ENCODE data around the gene DNAAF1. TPM values are rescaled to one million over a fixed set of nuclear protein-coding genes. Genes with fewer than 3 reads are reported as not detected.
"Not testable (repeated sequence)": the region's sequence is repeated elsewhere in the genome, so short reads cannot be mapped to it uniquely, and the experiment has no call there.

Gene DNAAF1
- total RNA-seq, 3 donors from 2014 or later: 1.2 to 9.5 TPM; not detected in 1

DNA sequence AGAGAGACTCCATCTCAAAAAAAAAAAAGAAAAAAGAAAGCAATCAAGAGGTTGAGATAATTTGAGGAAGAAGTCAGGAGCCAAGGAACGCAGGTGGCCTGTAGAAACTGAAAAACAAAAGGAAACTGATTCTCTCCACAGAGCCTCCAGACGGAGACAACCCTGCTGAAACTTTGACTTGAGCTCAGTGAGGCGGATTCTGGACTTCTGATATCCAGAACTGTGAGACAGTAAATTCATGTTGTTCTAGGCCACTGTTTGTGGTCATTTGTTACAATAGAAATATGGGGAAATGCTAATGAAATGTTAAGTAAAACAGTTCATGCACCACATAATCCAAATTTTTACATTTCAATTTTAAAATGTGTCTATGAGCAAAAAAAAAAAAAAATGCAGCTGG lies 33.6 kb upstream of the DNAAF1 start:
- Histone ChIP-seq H3K4me1 (no peaks in the 10 kb centered on the region), H3K27ac (no peak overlapping the region), H3K27me3 (no peaks in the 10 kb centered on the region), H3K4me3 (no peak overlapping the region), H3K9me3 (no peaks in the 10 kb centered on the region), H3K36me3 (no peaks in the 10 kb centered on the region)
- TF ChIP-seq, protein P1, sequence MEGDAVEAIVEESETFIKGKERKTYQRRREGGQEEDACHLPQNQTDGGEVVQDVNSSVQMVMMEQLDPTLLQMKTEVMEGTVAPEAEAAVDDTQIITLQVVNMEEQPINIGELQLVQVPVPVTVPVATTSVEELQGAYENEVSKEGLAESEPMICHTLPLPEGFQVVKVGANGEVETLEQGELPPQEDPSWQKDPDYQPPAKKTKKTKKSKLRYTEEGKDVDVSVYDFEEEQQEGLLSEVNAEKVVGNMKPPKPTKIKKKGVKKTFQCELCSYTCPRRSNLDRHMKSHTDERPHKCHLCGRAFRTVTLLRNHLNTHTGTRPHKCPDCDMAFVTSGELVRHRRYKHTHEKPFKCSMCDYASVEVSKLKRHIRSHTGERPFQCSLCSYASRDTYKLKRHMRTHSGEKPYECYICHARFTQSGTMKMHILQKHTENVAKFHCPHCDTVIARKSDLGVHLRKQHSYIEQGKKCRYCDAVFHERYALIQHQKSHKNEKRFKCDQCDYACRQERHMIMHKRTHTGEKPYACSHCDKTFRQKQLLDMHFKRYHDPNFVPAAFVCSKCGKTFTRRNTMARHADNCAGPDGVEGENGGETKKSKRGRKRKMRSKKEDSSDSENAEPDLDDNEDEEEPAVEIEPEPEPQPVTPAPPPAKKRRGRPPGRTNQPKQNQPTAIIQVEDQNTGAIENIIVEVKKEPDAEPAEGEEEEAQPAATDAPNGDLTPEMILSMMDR (IDR thresholded peaks at IDR 0.05): no peak
- TF ChIP-seq POLR2A (IDR thresholded peaks at IDR 0.05) (no peak), POLR2AphosphoS5 (IDR thresholded peaks at IDR 0.05) (no peak)
- DNase-seq (ENCODE audit: low spot score in 2 of 2): no peak
- intact Hi-C loops (cut with DNase I; ENCODE audit: low total_unique reads): no loop called here

GRCh38 chr16:84111949-84112348 lies 33.2 kb upstream of the DNAAF1 start:
- H3K27ac ChIP-seq; H3K27me3 ChIP-seq; H3K4me3 ChIP-seq; intact Hi-C loops (cut with DNase I; ENCODE audit: low total_unique reads); H3K4me1 ChIP-seq; H3K9me3 ChIP-seq; H3K36me3 ChIP-seq: not testable (repeated sequence)
- DNase-seq (ENCODE audit: low spot score in 2 of 2): peak in 1 of 2 donors; percentile 2

DNA sequence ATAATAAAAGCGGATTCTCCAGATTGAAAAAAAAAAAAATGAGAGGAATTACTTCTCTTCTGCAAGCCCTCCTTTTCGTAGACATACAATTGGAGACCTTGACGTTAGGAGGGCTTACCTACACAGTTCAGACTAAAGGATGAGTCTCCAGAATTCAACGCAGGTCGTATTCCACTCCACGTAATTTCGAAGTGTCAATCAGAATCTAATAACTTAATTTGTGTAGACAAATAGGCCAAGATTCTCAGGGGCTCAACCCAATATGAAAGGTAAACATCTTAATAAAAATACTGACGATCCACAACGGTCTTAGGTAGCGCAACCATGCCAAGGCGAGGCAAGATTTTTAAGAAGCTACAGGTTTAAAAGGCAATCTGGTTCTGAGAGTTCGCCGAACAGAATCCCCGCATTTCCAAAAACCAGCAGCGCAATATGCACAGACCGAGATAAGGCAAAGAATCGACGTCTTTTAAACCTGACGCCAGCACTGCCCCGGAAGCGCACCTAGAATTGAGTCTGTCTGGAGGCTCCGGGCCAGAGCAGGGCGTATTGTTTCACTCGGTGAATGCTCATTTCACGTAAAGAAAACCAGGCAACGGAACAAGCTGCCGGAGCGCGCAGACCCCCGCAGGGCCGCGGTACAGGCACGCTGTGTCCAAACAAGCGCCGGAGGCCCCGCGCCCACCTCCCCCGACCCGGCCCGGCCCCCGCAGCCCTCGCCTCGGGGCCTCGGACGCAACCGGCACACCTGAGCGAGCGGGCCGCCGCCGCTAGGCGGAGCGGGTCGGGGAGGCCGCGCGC lies 29.0 kb upstream of the DNAAF1 start:
- Histone ChIP-seq H3K9me3 (no peaks in the 10 kb centered on the region), H3K27me3 (no peaks in the 10 kb centered on the region), H3K27ac (peak overlapping the region; percentile 97 to 98), H3K4me3 (peak overlapping the region; percentile 82 to 98 (median 92)), H3K4me1 (peaks cover 0 to 5% of the 10 kb centered on the region in 2 donors), H3K36me3 (no peaks in the 10 kb centered on the region)
- DNase-seq (ENCODE audit: low spot score in 2 of 2): peak in 1 of 2 donors; percentile 38
- TF ChIP-seq POLR2AphosphoS5 (IDR thresholded peaks at IDR 0.05): no peak
- no peak for TF ChIP-seq POLR2A (IDR thresholded peaks at IDR 0.05)
- intact Hi-C loops (cut with DNase I; ENCODE audit: low total_unique reads): no loop called here

GRCh38 chr16:84116720-84117493 lies 28.2 kb upstream of the DNAAF1 start, which contains the start of gene MBTPS1:
MBTPS1 (minus strand) TSS chr16:84116942; CDS start chr16:84101783, 15,159 bp downstream.
- H3K4me3 ChIP-seq: peak within 1 kb of the TSS; percentile 82 to 98 (median 92)
- intact Hi-C loops (cut with DNase I; ENCODE audit: low total_unique reads): no loop called here
- H3K36me3 ChIP-seq: no peaks in the 10 kb centered on the region
- peak within 1 kb of the TSS; percentile 97 to 98 for H3K27ac ChIP-seq
- peaks cover 0 to 5% of the 10 kb centered on the region in 2 donors for H3K4me1 ChIP-seq
- TF ChIP-seq POLR2A (IDR thresholded peaks at IDR 0.05): peak; percentile 79
- TF ChIP-seq, protein P1 (IDR thresholded peaks at IDR 0.05): peak in 1 of 3 donors; percentile 36
- peak; percentile 83 to 89 (median 88) for TF ChIP-seq POLR2AphosphoS5 (IDR thresholded peaks at IDR 0.05)
- DNase-seq (ENCODE audit: low spot score in 2 of 2): peak; percentile 97 to 98
- no peaks in the 10 kb centered on the region for H3K9me3 ChIP-seq
- no peaks in the 10 kb centered on the region for H3K27me3 ChIP-seq

- Histone ChIP-seq H3K27ac (peak overlapping the region; percentile 97 to 98), H3K4me3 (peak overlapping the region; percentile 82 to 98 (median 92)), H3K9me3 (no peaks in the 10 kb centered on the region), H3K27me3 (no peaks in the 10 kb centered on the region), H3K36me3 (no peaks in the 10 kb centered on the region), H3K4me1 (peaks cover 0 to 5% of the 10 kb centered on the region in 2 donors)
- TF ChIP-seq POLR2A (IDR thresholded peaks at IDR 0.05) (no peak), POLR2AphosphoS5 (IDR thresholded peaks at IDR 0.05) (no peak)
- TF ChIP-seq, protein P1 (IDR thresholded peaks at IDR 0.05): no peak
- peak in 1 of 2 donors; percentile 22 for DNase-seq (ENCODE audit: low spot score in 2 of 2)
- intact Hi-C loops (cut with DNase I; ENCODE audit: low total_unique reads): no loop called here
Observed at GRCh38 chr16:84117494-84117843, 27.6 kb upstream of the DNAAF1 start.

- H3K9me3 ChIP-seq; intact Hi-C loops (cut with DNase I; ENCODE audit: low total_unique reads); H3K27me3 ChIP-seq; H3K27ac ChIP-seq; H3K4me1 ChIP-seq; H3K4me3 ChIP-seq; H3K36me3 ChIP-seq: not testable (repeated sequence)
- DNase-seq (ENCODE audit: low spot score in 2 of 2): peak in 1 of 2 donors; percentile 12
Observed at GRCh38 chr16:84118315-84118714, 26.8 kb upstream of the DNAAF1 start.
